ENCODE data around the gene LAMA5. TPM values are rescaled to one million over a fixed set of nuclear protein-coding genes. Genes with fewer than 3 reads are reported as not detected.

The LAMA5 gene
- total and polyA plus RNA-seq, 9 donors = 4.7 to 115 (median 42.2) TPM

DNA sequence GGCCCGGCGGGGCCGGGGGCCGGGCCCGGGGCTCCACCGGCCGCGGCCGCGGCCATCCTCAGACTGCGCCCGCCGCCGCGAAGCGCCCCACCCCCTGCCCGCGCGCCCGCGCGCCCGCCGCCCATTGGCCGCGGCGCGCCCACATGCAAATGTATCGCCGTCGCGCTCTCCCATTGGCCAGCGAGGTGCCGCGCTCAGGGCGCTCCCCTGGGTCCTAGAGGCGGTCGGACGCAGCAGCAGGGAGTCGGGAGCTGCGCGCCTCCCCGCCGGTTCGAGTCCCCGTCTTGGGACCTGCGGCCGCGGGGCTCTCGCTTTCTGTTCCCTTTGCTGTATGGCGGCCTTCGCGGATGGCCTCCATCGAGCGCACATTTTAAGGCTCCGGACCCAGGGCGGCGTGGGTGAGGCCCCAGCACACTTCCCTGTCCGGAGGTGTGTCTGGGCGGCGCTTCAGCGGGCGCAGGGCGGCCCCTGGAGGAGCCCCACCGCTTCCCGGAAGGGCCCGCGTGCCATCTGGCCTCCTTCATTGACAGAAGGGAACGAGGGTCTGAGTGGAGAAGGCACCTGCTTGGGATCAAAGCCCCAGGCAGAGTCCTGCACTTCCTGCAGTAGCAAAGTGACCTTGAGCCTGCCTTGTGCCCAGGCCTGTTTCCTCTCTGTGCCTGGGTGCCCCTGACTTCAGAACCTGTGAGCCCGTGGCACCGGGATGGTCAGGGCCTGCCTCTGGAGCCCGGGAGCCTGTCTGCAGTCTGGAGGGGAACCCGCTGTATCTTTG is 40.3 kb upstream of the LAMA5 start, which contains the start of gene CABLES2:
TSS of gene CABLES2 (minus strand) at position 65 of the 772 bp plus-strand sequence. CDS start at position 56, 9 bp downstream.
- Histone ChIP-seq H3K9me3 (no peaks in the 10 kb centered on the region), H3K36me3 (no peaks in the 10 kb centered on the region), H3K27me3 (no peaks in the 10 kb centered on the region), H3K4me3 (peak within 1 kb of the TSS; percentile 72), H3K27ac (peak within 1 kb of the TSS; percentile 13 to 50), H3K4me1 (ENCODE audit: insufficient read depth) (peaks cover 14% of the 10 kb centered on the region)
- peak; percentile 88 to 94 (median 92) for DNase-seq
- WGBS, 3 donors = 3 to 6% (median 6%) methylated on average over 41 to 73 of the region's 73 CpGs
- TF ChIP-seq POLR2A (IDR thresholded peaks at IDR 0.05) = no peak
- TF ChIP-seq EP300 (IDR thresholded peaks at IDR 0.05) = no peak
- TF ChIP-seq, protein P1, sequence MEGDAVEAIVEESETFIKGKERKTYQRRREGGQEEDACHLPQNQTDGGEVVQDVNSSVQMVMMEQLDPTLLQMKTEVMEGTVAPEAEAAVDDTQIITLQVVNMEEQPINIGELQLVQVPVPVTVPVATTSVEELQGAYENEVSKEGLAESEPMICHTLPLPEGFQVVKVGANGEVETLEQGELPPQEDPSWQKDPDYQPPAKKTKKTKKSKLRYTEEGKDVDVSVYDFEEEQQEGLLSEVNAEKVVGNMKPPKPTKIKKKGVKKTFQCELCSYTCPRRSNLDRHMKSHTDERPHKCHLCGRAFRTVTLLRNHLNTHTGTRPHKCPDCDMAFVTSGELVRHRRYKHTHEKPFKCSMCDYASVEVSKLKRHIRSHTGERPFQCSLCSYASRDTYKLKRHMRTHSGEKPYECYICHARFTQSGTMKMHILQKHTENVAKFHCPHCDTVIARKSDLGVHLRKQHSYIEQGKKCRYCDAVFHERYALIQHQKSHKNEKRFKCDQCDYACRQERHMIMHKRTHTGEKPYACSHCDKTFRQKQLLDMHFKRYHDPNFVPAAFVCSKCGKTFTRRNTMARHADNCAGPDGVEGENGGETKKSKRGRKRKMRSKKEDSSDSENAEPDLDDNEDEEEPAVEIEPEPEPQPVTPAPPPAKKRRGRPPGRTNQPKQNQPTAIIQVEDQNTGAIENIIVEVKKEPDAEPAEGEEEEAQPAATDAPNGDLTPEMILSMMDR (IDR thresholded peaks at IDR 0.05) = peak in 2 of 3 donors; percentile 63
- intact Hi-C loops (cut with DNase I) = loop anchor here in 3 of 4 donors (5.0 to 10.0 kb wide), 3 partner anchors 237 to 395 kb away; partner anchors contain the start of genes OGFR (in 1 of the 3) and SLCO4A1 (in 1 of the 3)

DNA sequence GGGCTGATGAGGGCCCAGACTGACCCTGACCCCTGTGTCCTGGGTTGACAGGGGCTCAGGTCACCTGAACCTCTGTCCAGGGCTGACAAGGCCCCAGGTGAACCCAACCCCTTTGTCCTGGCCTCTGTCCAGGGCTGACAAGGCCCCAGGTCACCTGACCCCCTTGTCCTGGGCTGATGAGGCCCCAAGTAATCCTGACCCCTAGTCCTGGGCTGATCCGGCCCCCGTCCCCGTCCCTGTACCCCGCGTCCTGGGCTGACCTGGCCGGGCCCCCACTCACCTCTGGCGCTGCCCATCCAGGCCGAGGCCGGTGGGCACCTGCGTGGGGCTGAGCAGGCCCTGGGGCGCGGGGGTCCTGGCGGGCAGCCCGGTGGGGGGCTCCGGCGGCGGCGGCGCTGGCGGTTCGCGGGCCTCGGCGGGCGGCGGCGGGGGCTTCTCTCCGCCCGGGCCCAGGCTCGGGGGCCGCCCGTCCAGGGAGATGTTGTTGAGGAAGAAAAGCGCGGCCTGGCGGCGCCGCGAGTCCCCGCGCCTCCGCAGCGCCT is 39.6 kb upstream of the LAMA5 start:
- H3K36me3 ChIP-seq = no peaks in the 10 kb centered on the region
- TF ChIP-seq POLR2A (IDR thresholded peaks at IDR 0.05) (no peak), EP300 (IDR thresholded peaks at IDR 0.05) (no peak)
- TF ChIP-seq, protein P1 (IDR thresholded peaks at IDR 0.05) = no peak
- peak overlapping the region; percentile 72 for H3K4me3 ChIP-seq
- peak; percentile 33 to 63 (median 61) for DNase-seq
- intact Hi-C loops (cut with DNase I) = loop anchor here in 3 of 4 donors (5.0 to 10.0 kb wide), 3 partner anchors 238 to 396 kb away; partner anchors contain the start of genes OGFR (in 1 of the 3) and SLCO4A1 (in 1 of the 3)
- peak overlapping the region; percentile 13 to 50 for H3K27ac ChIP-seq
- H3K27me3 ChIP-seq = no peaks in the 10 kb centered on the region
- peaks cover 14% of the 10 kb centered on the region for H3K4me1 ChIP-seq (ENCODE audit: insufficient read depth)
- 0 to 1% (median 1%) methylated on average over 12 to 42 of the region's 42 CpGs for WGBS, 3 donors
- H3K9me3 ChIP-seq = no peaks in the 10 kb centered on the region

DNA sequence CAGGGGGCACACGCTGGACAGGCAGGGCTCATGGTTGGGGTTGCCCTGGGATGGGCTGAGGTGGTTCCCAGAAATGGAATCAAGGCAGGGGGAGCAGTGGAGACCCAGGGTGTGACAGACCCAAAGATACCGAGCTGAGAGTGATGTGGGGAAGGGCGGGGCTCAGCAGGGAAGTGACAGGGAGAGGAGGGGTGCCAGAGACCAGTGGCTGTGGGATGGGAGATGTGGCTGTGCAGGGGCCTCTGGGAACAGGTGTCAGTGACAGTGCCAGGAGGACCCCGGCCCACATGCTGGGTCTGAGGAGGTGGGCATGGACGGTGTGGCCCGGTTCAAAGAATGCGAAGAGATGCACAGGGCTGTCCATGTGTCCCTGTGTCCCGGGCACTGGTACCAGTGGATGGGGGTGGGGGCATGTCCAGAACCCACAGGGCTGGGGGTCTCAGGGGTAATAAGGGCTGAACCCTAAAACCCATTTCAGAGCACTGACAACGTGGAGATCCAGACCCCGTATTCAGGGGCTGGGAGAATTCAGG is 38.9 kb upstream of the LAMA5 start:
- Histone ChIP-seq H3K9me3 (no peaks in the 10 kb centered on the region), H3K27me3 (no peaks in the 10 kb centered on the region), H3K4me1 (ENCODE audit: insufficient read depth) (peaks cover 14% of the 10 kb centered on the region), H3K36me3 (no peaks in the 10 kb centered on the region), H3K4me3 (peak overlapping the region; percentile 72), H3K27ac (peak overlapping the region; percentile 21 to 52)
- TF ChIP-seq POLR2A (IDR thresholded peaks at IDR 0.05) (no peak), EP300 (IDR thresholded peaks at IDR 0.05) (no peak)
- TF ChIP-seq, protein P1 (IDR thresholded peaks at IDR 0.05) = no peak
- intact Hi-C loops (cut with DNase I) = loop anchor here in 3 of 4 donors (5.0 to 10.0 kb wide), 3 partner anchors 239 to 396 kb away; partner anchors contain the start of genes OGFR (in 1 of the 3) and SLCO4A1 (in 1 of the 3)
- no peak for DNase-seq
- 42 to 48% (median 42%) methylated on average over 10 of the region's 10 CpGs for WGBS, 3 donors

Data from ovary (tissue), 9 donors.